H9 (cell line): ENCODE data around the gene PSMD1. TPM values are rescaled to one million over a fixed set of nuclear protein-coding genes. Genes with fewer than 3 reads are reported as not detected.

Source experiments
- DNase-seq: peaks from one replicate; pipeline ENCODE4 v3.0.0-alpha.2; 2017
- H2AFZ ChIP-seq: one replicate; pipeline ENCODE4 v1.6.1; 2013; ENCODE audit warnings: mild to moderate bottlenecking, low read length, control low read depth, moderate library complexity
- H2AK5ac ChIP-seq: 2 replicates; pipeline ENCODE4 v1.6.1; 2013; ENCODE audit warnings: low read length, control low read depth, mixed read lengths; ENCODE audit not compliant: insufficient read length
- H2BK120ac ChIP-seq: one replicate; pipeline ENCODE4 v1.6.1; 2013; ENCODE audit warnings: low read depth, mild to moderate bottlenecking, low read length, control low read depth, inconsistent platforms; ENCODE audit not compliant: poor library complexity, severe bottlenecking
- H2BK12ac ChIP-seq: 2 replicates; pipeline ENCODE4 v1.6.1; 2013; ENCODE audit warnings: low read length, control low read depth, mixed read lengths, low read depth; ENCODE audit not compliant: insufficient read length
- H2BK15ac ChIP-seq: 2 replicates; pipeline ENCODE4 v1.6.1; 2013; ENCODE audit warnings: low read depth, low read length, control low read depth
- H2BK20ac ChIP-seq: one replicate; pipeline ENCODE4 v1.6.1; 2013; ENCODE audit warnings: low read depth, mild to moderate bottlenecking, low read length, control low read depth, inconsistent platforms; ENCODE audit not compliant: poor library complexity, severe bottlenecking
- H2BK5ac ChIP-seq: 2 replicates; pipeline ENCODE4 v1.6.1; 2013; ENCODE audit warnings: low read length, control low read depth, mixed read lengths; ENCODE audit not compliant: insufficient read length
- H3K14ac ChIP-seq: 2 replicates; pipeline ENCODE4 v1.6.1; 2013; ENCODE audit warnings: low read length, control low read depth; ENCODE audit not compliant: insufficient read depth
- H3K18ac ChIP-seq: 2 replicates; pipeline ENCODE4 v1.6.1; 2013; ENCODE audit warnings: low read depth, mild to moderate bottlenecking, mixed read lengths, low read length, control low read depth; ENCODE audit not compliant: insufficient read length
- H3K23ac ChIP-seq: 2 replicates; pipeline ENCODE4 v1.6.1; 2013; ENCODE audit warnings: low read length, control low read depth, mixed read lengths, low read depth; ENCODE audit not compliant: insufficient read length
- H3K23me2 ChIP-seq: 2 replicates; pipeline ENCODE4 v1.6.1; 2013; ENCODE audit warnings: low read depth, mild to moderate bottlenecking, mixed read lengths, low read length, control low read depth; ENCODE audit not compliant: insufficient read length, poor library complexity, severe bottlenecking
- H3K27ac ChIP-seq: 2 replicates; pipeline ENCODE4 v1.5.1; 2013; ENCODE audit warnings: low read length, control low read depth, mixed read lengths, low read depth; ENCODE audit not compliant: insufficient read length
- H3K27me3 ChIP-seq: 2 replicates; pipeline ENCODE4 v1.6.1; 2013; ENCODE audit warnings: low read length, control low read depth, inconsistent platforms; ENCODE audit not compliant: insufficient read depth
- H3K4ac ChIP-seq: 2 replicates; pipeline ENCODE4 v1.6.1; 2013; ENCODE audit warnings: low read depth, mild to moderate bottlenecking, control low read depth, inconsistent platforms, low read length, moderate library complexity
- H3K4me1 ChIP-seq: 2 replicates; pipeline ENCODE4 v1.6.1; 2013; ENCODE audit warnings: low read length, control low read depth, inconsistent platforms; ENCODE audit not compliant: insufficient read depth
- H3K4me2 ChIP-seq: 2 replicates; pipeline ENCODE4 v1.6.1; 2013; ENCODE audit warnings: low read length, control low read depth, mixed read lengths; ENCODE audit not compliant: insufficient read length, insufficient read depth
- H3K56ac ChIP-seq: 2 replicates; pipeline ENCODE4 v1.6.1; 2013; ENCODE audit warnings: low read depth, mild to moderate bottlenecking, mixed read lengths, low read length, control low read depth; ENCODE audit not compliant: insufficient read length
- H3K79me1 ChIP-seq: 2 replicates; pipeline ENCODE4 v1.6.1; 2013; ENCODE audit warnings: low read depth, mild to moderate bottlenecking, moderate library complexity, low read length, control low read depth, inconsistent platforms; ENCODE audit not compliant: insufficient read depth, poor library complexity, severe bottlenecking
- H3K79me2 ChIP-seq: 2 replicates; pipeline ENCODE4 v1.6.1; 2013; ENCODE audit warnings: low read length, control low read depth, inconsistent platforms; ENCODE audit not compliant: insufficient read depth
- H3K9ac ChIP-seq: 2 replicates; pipeline ENCODE4 v1.6.1; 2013; ENCODE audit warnings: low read length, control low read depth, mixed read lengths; ENCODE audit not compliant: insufficient read length; ENCODE audit errors: extremely low read depth
- H3K9me3 ChIP-seq: one replicate; pipeline ENCODE4 v1.6.1; 2013; ENCODE audit warnings: low read depth, low read length, inconsistent platforms; ENCODE audit not compliant: control insufficient read depth
- H3T11ph ChIP-seq: one replicate; pipeline ENCODE4 v1.6.1; 2013; ENCODE audit warnings: mild to moderate bottlenecking, low read length, control low read depth, inconsistent platforms
- H4K20me1 ChIP-seq: one replicate; pipeline ENCODE4 v1.6.1; 2013; ENCODE audit not compliant: control insufficient read depth, insufficient read length, insufficient read depth
- H4K5ac ChIP-seq: 2 replicates; pipeline ENCODE4 v1.6.1; 2013; ENCODE audit warnings: low read depth, mild to moderate bottlenecking, mixed read lengths, low read length, control low read depth; ENCODE audit not compliant: insufficient read length
- H4K8ac ChIP-seq: replicated peaks from 2 replicates; pipeline ENCODE4 v1.6.1; 2013; ENCODE audit warnings: low read length, control low read depth, mixed read lengths, low read depth; ENCODE audit not compliant: insufficient read length
- H4K91ac ChIP-seq: 2 replicates; pipeline ENCODE4 v1.6.1; 2013; ENCODE audit warnings: low read depth, mild to moderate bottlenecking, moderate library complexity, mixed read lengths, low read length, control low read depth; ENCODE audit not compliant: insufficient read length
- H3K27ac Mint-ChIP-seq, 3 experiments: 2 replicates in 2 of 3; 3 replicates in 1 of 3; pipeline ENCODE4 v1.8.0; 2020 to 2021; ENCODE audit warnings: mixed read lengths in 3 of 3, mild to moderate bottlenecking in 1 of 3, moderate library complexity in 1 of 3
- H3K27me3 Mint-ChIP-seq: 2 replicates; pipeline ENCODE4 v1.8.0; 2021; ENCODE audit warnings: low read depth, mild to moderate bottlenecking, moderate library complexity, mixed read lengths
- H3K36me3 Mint-ChIP-seq, 3 experiments: 2 replicates in 2 of 3; 3 replicates in 1 of 3; pipeline ENCODE4 v1.8.0; 2020 to 2021; ENCODE audit warnings: low read depth in 3 of 3, mixed read lengths in 3 of 3; ENCODE audit not compliant: insufficient read depth in 1 of 3
- H3K4me1 Mint-ChIP-seq, 2 experiments: 2 replicates each; pipeline ENCODE4 v1.8.0; 2020; ENCODE audit warnings: mixed read lengths in 2 of 2
- H3K4me3 Mint-ChIP-seq, 2 experiments: 2 replicates in 1 of 2; 3 replicates in 1 of 2; pipeline ENCODE4 v1.8.0; 2020 to 2021; ENCODE audit warnings: mild to moderate bottlenecking in 2 of 2, mixed read lengths in 2 of 2, moderate library complexity in 1 of 2
- H3K9me3 Mint-ChIP-seq, 2 experiments: 2 replicates in 1 of 2; 3 replicates in 1 of 2; pipeline ENCODE4 v1.8.0; 2020; ENCODE audit warnings: mild to moderate bottlenecking in 2 of 2, mixed read lengths in 2 of 2, moderate library complexity in 1 of 2
- CTCF ChIP-seq: fragments of 200-600 bp; sonication (generic); conservative IDR thresholded peaks from 3 replicates; pipeline ENCODE4 v1.8.0; 2021; ENCODE audit warnings: antibody characterized with exemption, mild to moderate bottlenecking
- WGBS: extraction: QIAGEN DNeasy Blood & Tissue Kit; methylation state at CpG from one replicate; pipeline ENCODE4 v1.1.7; 2013; ENCODE audit warnings: missing lambda C conversion rate, low lambda C conversion rate, mixed read lengths; ENCODE audit not compliant: insufficient read length; ENCODE audit errors: extremely low coverage; 5-methylcytosine and 5-hydroxymethylcytosine counted together
- total RNA-seq: library from RNA; stranded (reverse); gene quantifications from 2 replicates; pipeline ENCODE4 v1.2.1, GENCODE V29; 2021

PSMD1 gene
- total RNA-seq, 1 experiment from 2014 or later: 166 TPM

GRCh38 chr2:231036578-231037106 lies 20.0 kb upstream of the PSMD1 start:
- Histone ChIP-seq H2AFZ (no peak overlapping the region), H2BK15ac (no peak overlapping the region), H3K4me2 (peak overlapping the region; percentile 49)

More at GRCh38 chr2:231036578-231037106, 20.0 kb upstream of the PSMD1 start:
- Histone ChIP-seq H3K18ac (no peak overlapping the region), H3K23ac (no peak overlapping the region), H4K8ac (no peak overlapping the region), H2BK120ac (no peak overlapping the region), H3K56ac (no peak overlapping the region), H4K5ac (no peak overlapping the region), H3K9ac (no peak overlapping the region), H3K14ac (no peak overlapping the region), H3K79me1 (no peaks in the 10 kb centered on the region), H3T11ph (no peak overlapping the region), H2AK5ac (no peak overlapping the region), H3K4ac (no peak overlapping the region), H3K27me3 (peaks cover 25% of the 10 kb centered on the region), H3K79me2 (no peaks in the 10 kb centered on the region), H3K4me1 (no peaks in the 10 kb centered on the region; the same call in 1 of the 2 replicates), H2BK5ac (no peak overlapping the region), H3K9me3 (no peaks in the 10 kb centered on the region), H4K20me1 (no peaks in the 10 kb centered on the region), H2BK12ac (no peak overlapping the region), H4K91ac (no peak overlapping the region), H2BK20ac (no peak overlapping the region), H3K27ac (no peak overlapping the region), H3K23me2 (peaks cover 10% of the 10 kb centered on the region)
- Mint-ChIP-seq H3K36me3 (no peaks in the 10 kb centered on the region), H3K27me3 (peaks cover 88% of the 10 kb centered on the region), H3K4me3 (peak overlapping the region; percentile 48 to 76; a peak in 4 of 5 replicates), H3K4me1 (peaks cover 8 to 15% of the 10 kb centered on the region in 2 experiments; a peak in 3 of 4 replicates), H3K27ac (no peak overlapping the region), H3K9me3 (no peaks in the 10 kb centered on the region)
- TF ChIP-seq CTCF: no peak
- no peak for DNase-seq
- WGBS: no CpG with 5 or more reads among the region's 12 CpGs
